ENCODE data around the gene RDH5. TPM values are rescaled to one million over a fixed set of nuclear protein-coding genes. Genes with fewer than 3 reads are reported as not detected.

RDH5 gene
- total and polyA plus RNA-seq, 2 of the 13 experiments (the other 11 are each of a cell fraction or from before 2014, with no cell fraction given), result 2.6 to 5.7 TPM

- TF ChIP-seq ZNF142 (CRISPR knock-in tag; IDR thresholded peaks at IDR 0.05), result no peak
- no peak for TF ChIP-seq ZNF644 (CRISPR knock-in tag; IDR thresholded peaks at IDR 0.05; ENCODE audit: low read depth)
- no peak for TF ChIP-seq ZBTB38 (CRISPR knock-in tag; IDR thresholded peaks at IDR 0.05)
- TF ChIP-seq CHCHD3 (CRISPR knock-in tag; IDR thresholded peaks at IDR 0.05), result no peak
- no peak for TF ChIP-seq ZNF7 (CRISPR knock-in tag; IDR thresholded peaks at IDR 0.05)
- TF ChIP-seq NCOA1 (CRISPR knock-in tag; IDR thresholded peaks at IDR 0.05), result no peak
- TF ChIP-seq BHLHE40 (IDR thresholded peaks at IDR 0.05; ENCODE audit: low read length), result 0 out of 2 replicates have a peak, but pooled peaks have one; percentile 9
- TF ChIP-seq, protein P1, sequence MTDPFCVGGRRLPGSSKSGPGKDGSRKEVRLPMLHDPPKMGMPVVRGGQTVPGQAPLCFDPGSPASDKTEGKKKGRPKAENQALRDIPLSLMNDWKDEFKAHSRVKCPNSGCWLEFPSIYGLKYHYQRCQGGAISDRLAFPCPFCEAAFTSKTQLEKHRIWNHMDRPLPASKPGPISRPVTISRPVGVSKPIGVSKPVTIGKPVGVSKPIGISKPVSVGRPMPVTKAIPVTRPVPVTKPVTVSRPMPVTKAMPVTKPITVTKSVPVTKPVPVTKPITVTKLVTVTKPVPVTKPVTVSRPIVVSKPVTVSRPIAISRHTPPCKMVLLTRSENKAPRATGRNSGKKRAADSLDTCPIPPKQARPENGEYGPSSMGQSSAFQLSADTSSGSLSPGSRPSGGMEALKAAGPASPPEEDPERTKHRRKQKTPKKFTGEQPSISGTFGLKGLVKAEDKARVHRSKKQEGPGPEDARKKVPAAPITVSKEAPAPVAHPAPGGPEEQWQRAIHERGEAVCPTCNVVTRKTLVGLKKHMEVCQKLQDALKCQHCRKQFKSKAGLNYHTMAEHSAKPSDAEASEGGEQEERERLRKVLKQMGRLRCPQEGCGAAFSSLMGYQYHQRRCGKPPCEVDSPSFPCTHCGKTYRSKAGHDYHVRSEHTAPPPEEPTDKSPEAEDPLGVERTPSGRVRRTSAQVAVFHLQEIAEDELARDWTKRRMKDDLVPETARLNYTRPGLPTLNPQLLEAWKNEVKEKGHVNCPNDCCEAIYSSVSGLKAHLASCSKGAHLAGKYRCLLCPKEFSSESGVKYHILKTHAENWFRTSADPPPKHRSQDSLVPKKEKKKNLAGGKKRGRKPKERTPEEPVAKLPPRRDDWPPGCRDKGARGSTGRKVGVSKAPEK (CRISPR knock-in tag; IDR thresholded peaks at IDR 0.05; ENCODE audit: borderline replicate concordance), result no peak
- TF ChIP-seq, protein P2, sequence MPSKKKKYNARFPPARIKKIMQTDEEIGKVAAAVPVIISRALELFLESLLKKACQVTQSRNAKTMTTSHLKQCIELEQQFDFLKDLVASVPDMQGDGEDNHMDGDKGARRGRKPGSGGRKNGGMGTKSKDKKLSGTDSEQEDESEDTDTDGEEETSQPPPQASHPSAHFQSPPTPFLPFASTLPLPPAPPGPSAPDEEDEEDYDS (CRISPR knock-in tag; IDR thresholded peaks at IDR 0.05), result no peak; the same call in 1 of the 2 replicates
- peak; percentile 71; the same call in 1 of the 2 replicates for TF ChIP-seq HOXD1 (CRISPR knock-in tag; IDR thresholded peaks at IDR 0.05)
- no peak for TF ChIP-seq ZNF784 (CRISPR knock-in tag; IDR thresholded peaks at IDR 0.05; ENCODE audit: borderline replicate concordance)
- TF ChIP-seq ZNF605 (CRISPR knock-in tag; IDR thresholded peaks at IDR 0.05), result 0 out of 2 replicates have a peak, but pooled peaks have one; percentile 72
- peak; percentile 23 for TF ChIP-seq ASH2L (IDR thresholded peaks at IDR 0.05; ENCODE audit: insufficient read length, low read depth, low read length)
- TF ChIP-seq, protein P3, sequence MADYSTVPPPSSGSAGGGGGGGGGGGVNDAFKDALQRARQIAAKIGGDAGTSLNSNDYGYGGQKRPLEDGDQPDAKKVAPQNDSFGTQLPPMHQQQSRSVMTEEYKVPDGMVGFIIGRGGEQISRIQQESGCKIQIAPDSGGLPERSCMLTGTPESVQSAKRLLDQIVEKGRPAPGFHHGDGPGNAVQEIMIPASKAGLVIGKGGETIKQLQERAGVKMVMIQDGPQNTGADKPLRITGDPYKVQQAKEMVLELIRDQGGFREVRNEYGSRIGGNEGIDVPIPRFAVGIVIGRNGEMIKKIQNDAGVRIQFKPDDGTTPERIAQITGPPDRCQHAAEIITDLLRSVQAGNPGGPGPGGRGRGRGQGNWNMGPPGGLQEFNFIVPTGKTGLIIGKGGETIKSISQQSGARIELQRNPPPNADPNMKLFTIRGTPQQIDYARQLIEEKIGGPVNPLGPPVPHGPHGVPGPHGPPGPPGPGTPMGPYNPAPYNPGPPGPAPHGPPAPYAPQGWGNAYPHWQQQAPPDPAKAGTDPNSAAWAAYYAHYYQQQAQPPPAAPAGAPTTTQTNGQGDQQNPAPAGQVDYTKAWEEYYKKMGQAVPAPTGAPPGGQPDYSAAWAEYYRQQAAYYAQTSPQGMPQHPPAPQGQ (CRISPR knock-in tag; IDR thresholded peaks at IDR 0.05; ENCODE audit: borderline replicate concordance), result no peak
Measured at GRCh38 chr12:55728939-55729818, 9.0 kb downstream of the RDH5 start, which contains the start of gene CD63 (continued).
